Measurements from ENCODE around the gene PCDH15.

DNA sequence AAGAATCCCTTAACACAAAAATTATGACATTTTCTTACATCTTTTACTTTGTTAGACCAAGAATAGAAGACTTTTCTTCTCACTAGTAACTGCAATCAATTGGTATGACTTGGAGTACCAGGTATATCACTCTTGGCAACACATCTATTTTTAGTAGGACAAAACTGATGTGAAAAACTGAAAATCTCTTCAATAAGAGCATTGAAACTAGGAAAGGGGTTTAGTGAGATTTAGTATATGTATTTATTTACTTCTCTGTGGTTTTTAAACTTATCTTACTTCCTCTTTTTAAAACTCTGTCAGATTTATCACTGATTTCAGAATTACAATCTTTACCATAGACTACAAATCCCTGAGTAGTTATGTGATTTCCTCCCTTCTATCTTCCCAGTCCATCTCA is 366.2 kb downstream of the PCDH15 start:
- TF ChIP-seq, protein P1, sequence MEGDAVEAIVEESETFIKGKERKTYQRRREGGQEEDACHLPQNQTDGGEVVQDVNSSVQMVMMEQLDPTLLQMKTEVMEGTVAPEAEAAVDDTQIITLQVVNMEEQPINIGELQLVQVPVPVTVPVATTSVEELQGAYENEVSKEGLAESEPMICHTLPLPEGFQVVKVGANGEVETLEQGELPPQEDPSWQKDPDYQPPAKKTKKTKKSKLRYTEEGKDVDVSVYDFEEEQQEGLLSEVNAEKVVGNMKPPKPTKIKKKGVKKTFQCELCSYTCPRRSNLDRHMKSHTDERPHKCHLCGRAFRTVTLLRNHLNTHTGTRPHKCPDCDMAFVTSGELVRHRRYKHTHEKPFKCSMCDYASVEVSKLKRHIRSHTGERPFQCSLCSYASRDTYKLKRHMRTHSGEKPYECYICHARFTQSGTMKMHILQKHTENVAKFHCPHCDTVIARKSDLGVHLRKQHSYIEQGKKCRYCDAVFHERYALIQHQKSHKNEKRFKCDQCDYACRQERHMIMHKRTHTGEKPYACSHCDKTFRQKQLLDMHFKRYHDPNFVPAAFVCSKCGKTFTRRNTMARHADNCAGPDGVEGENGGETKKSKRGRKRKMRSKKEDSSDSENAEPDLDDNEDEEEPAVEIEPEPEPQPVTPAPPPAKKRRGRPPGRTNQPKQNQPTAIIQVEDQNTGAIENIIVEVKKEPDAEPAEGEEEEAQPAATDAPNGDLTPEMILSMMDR (IDR thresholded peaks at IDR 0.05; ENCODE audit: low read length), result no peak
- no peak for TF ChIP-seq EZH2 (optimal IDR thresholded peaks at IDR 0.05; ENCODE audit: low read depth, low read length)

Data from MM.1S (cell line).